ENCODE data around the gene SIGLEC14. TPM values are rescaled to one million over a fixed set of nuclear protein-coding genes. Genes with fewer than 3 reads are reported as not detected.
A peak's percentile ranks its signal among the peaks of the same experiment; 100 is the strongest.
"Not testable (repeated sequence)": the region's sequence is repeated elsewhere in the genome, so short reads cannot be mapped to it uniquely, and the experiment has no call there.

SIGLEC14 gene
- total RNA-seq, 2 experiments from 2014 or later = 0.14 to 0.36 TPM

- no peak overlapping the region for H3K27ac Mint-ChIP-seq
- peaks cover 14% of the 10 kb centered on the region for H3K9me3 Mint-ChIP-seq
Measured at GRCh38 chr19:51687791-51688670, 41.4 kb upstream of the SIGLEC14 start.

GRCh38 chr19:51686171-51686570 lies 39.5 kb upstream of the SIGLEC14 start:
- DNase-seq = no peak
- H3K9me3 Mint-ChIP-seq = peaks cover 14% of the 10 kb centered on the region
- H3K4me1 Mint-ChIP-seq = peaks cover 12% of the 10 kb centered on the region
- no peak overlapping the region for H3K4me3 Mint-ChIP-seq
- no peak overlapping the region for H3K27ac Mint-ChIP-seq
- H3K27me3 Mint-ChIP-seq = peaks cover 12% of the 10 kb centered on the region
- peaks cover 3% of the 10 kb centered on the region for H3K36me3 Mint-ChIP-seq

More at GRCh38 chr19:51687791-51688670, 41.4 kb upstream of the SIGLEC14 start:
- H3K4me3 Mint-ChIP-seq = peak overlapping the region; percentile 75
- H3K4me1 Mint-ChIP-seq = peaks cover 15% of the 10 kb centered on the region
- peaks cover 12% of the 10 kb centered on the region for H3K27me3 Mint-ChIP-seq
- no peak for DNase-seq
- H3K36me3 Mint-ChIP-seq = peaks cover 3% of the 10 kb centered on the region

GRCh38 chr19:51681286-51681941 lies 34.8 kb upstream of the SIGLEC14 start:
- no peak for DNase-seq
- Mint-ChIP-seq H3K27me3 (no peaks in the 10 kb centered on the region), H3K36me3 (peaks cover 3% of the 10 kb centered on the region), H3K4me3 (no peak overlapping the region), H3K9me3 (peaks cover 20% of the 10 kb centered on the region), H3K27ac (no peak overlapping the region), H3K4me1 (peaks cover 3% of the 10 kb centered on the region)

GRCh38 chr19:51680474-51680873 lies 33.8 kb upstream of the SIGLEC14 start:
- peaks cover 3% of the 10 kb centered on the region for H3K36me3 Mint-ChIP-seq
- no peak overlapping the region for H3K27ac Mint-ChIP-seq
- H3K9me3 Mint-ChIP-seq = peaks cover 22% of the 10 kb centered on the region
- no peaks in the 10 kb centered on the region for H3K27me3 Mint-ChIP-seq
- H3K4me1 Mint-ChIP-seq = peaks cover 7% of the 10 kb centered on the region
- no peak for DNase-seq
- H3K4me3 Mint-ChIP-seq = no peak overlapping the region

GRCh38 chr19:51676566-51677083 lies 30.0 kb upstream of the SIGLEC14 start:
- Mint-ChIP-seq H3K4me3 (no peak overlapping the region), H3K27me3 (no peaks in the 10 kb centered on the region), H3K4me1 (peaks cover 7% of the 10 kb centered on the region), H3K36me3 (no peaks in the 10 kb centered on the region), H3K27ac (peak overlapping the region; percentile 76), H3K9me3 (peaks cover 10% of the 10 kb centered on the region)
- DNase-seq = peak; percentile 18

GRCh38 chr19:51675911-51676565 lies 29.4 kb upstream of the SIGLEC14 start:
- not testable (repeated sequence) for H3K4me1 Mint-ChIP-seq, H3K27me3 Mint-ChIP-seq, H3K9me3 Mint-ChIP-seq, DNase-seq, H3K36me3 Mint-ChIP-seq, H3K4me3 Mint-ChIP-seq, H3K27ac Mint-ChIP-seq

- no peak overlapping the region for H3K4me3 Mint-ChIP-seq
- H3K9me3 Mint-ChIP-seq = peaks cover 3% of the 10 kb centered on the region
- H3K27me3 Mint-ChIP-seq = peaks cover 29% of the 10 kb centered on the region
- peaks cover 7% of the 10 kb centered on the region for H3K4me1 Mint-ChIP-seq
- DNase-seq = no peak
- H3K27ac Mint-ChIP-seq = no peak overlapping the region
- no peaks in the 10 kb centered on the region for H3K36me3 Mint-ChIP-seq
Measured at GRCh38 chr19:51668216-51668615, 21.6 kb upstream of the SIGLEC14 start.

- H3K27ac Mint-ChIP-seq = no peak overlapping the region
- no peaks in the 10 kb centered on the region for H3K36me3 Mint-ChIP-seq
- H3K27me3 Mint-ChIP-seq = peaks cover 44% of the 10 kb centered on the region
- peaks cover 7% of the 10 kb centered on the region for H3K4me1 Mint-ChIP-seq
- no peak for DNase-seq
- peaks cover 2% of the 10 kb centered on the region for H3K9me3 Mint-ChIP-seq
- no peak overlapping the region for H3K4me3 Mint-ChIP-seq
Measured at GRCh38 chr19:51664997-51665396, 18.4 kb upstream of the SIGLEC14 start.

GRCh38 chr19:51664131-51664530 lies 17.5 kb upstream of the SIGLEC14 start:
- Mint-ChIP-seq H3K4me3 (no peak overlapping the region), H3K4me1 (peaks cover 1% of the 10 kb centered on the region), H3K36me3 (no peaks in the 10 kb centered on the region), H3K9me3 (peaks cover 1% of the 10 kb centered on the region), H3K27me3 (peaks cover 44% of the 10 kb centered on the region), H3K27ac (no peak overlapping the region)
- DNase-seq = no peak

- Mint-ChIP-seq H3K9me3 (peaks cover 1% of the 10 kb centered on the region), H3K36me3 (no peaks in the 10 kb centered on the region), H3K4me1 (no peaks in the 10 kb centered on the region), H3K4me3 (no peak overlapping the region), H3K27ac (no peak overlapping the region), H3K27me3 (peaks cover 42% of the 10 kb centered on the region)
- DNase-seq = no peak
Measured at GRCh38 chr19:51663650-51664049, 17.0 kb upstream of the SIGLEC14 start.

- H3K27ac Mint-ChIP-seq = no peak overlapping the region
- peak; percentile 66 for DNase-seq
- no peak overlapping the region for H3K4me3 Mint-ChIP-seq
- peaks cover 33% of the 10 kb centered on the region for H3K27me3 Mint-ChIP-seq
- peaks cover 5% of the 10 kb centered on the region for H3K4me1 Mint-ChIP-seq
- H3K9me3 Mint-ChIP-seq = peaks cover 1% of the 10 kb centered on the region
- H3K36me3 Mint-ChIP-seq = no peaks in the 10 kb centered on the region
Measured at GRCh38 chr19:51660975-51661600, 14.5 kb upstream of the SIGLEC14 start.

GRCh38 chr19:51654783-51655182 lies 8.2 kb upstream of the SIGLEC14 start:
- Mint-ChIP-seq H3K27ac (no peak overlapping the region), H3K27me3 (peaks cover 48% of the 10 kb centered on the region), H3K4me1 (peaks cover 5% of the 10 kb centered on the region), H3K4me3 (no peak overlapping the region), H3K9me3 (no peaks in the 10 kb centered on the region), H3K36me3 (no peaks in the 10 kb centered on the region)
- no peak for DNase-seq

GRCh38 chr19:51653162-51653561 lies 6.5 kb upstream of the SIGLEC14 start:
- H3K27me3 Mint-ChIP-seq = peaks cover 59% of the 10 kb centered on the region
- no peak overlapping the region for H3K4me3 Mint-ChIP-seq
- H3K27ac Mint-ChIP-seq = no peak overlapping the region
- no peak for DNase-seq
- no peaks in the 10 kb centered on the region for H3K36me3 Mint-ChIP-seq
- H3K4me1 Mint-ChIP-seq = peaks cover 5% of the 10 kb centered on the region
- no peaks in the 10 kb centered on the region for H3K9me3 Mint-ChIP-seq

GRCh38 chr19:51652266-51652665 lies 5.6 kb upstream of the SIGLEC14 start:
- H3K27ac Mint-ChIP-seq = no peak overlapping the region
- H3K27me3 Mint-ChIP-seq = peaks cover 62% of the 10 kb centered on the region
- no peak for DNase-seq
- no peaks in the 10 kb centered on the region for H3K36me3 Mint-ChIP-seq
- H3K4me1 Mint-ChIP-seq = peaks cover 5% of the 10 kb centered on the region
- no peak overlapping the region for H3K4me3 Mint-ChIP-seq
- no peaks in the 10 kb centered on the region for H3K9me3 Mint-ChIP-seq
